ENCODE measurements around the gene F13B. TPM values are rescaled to one million over a fixed set of nuclear protein-coding genes. Genes with fewer than 3 reads are reported as not detected.

Gene F13B, protein sequence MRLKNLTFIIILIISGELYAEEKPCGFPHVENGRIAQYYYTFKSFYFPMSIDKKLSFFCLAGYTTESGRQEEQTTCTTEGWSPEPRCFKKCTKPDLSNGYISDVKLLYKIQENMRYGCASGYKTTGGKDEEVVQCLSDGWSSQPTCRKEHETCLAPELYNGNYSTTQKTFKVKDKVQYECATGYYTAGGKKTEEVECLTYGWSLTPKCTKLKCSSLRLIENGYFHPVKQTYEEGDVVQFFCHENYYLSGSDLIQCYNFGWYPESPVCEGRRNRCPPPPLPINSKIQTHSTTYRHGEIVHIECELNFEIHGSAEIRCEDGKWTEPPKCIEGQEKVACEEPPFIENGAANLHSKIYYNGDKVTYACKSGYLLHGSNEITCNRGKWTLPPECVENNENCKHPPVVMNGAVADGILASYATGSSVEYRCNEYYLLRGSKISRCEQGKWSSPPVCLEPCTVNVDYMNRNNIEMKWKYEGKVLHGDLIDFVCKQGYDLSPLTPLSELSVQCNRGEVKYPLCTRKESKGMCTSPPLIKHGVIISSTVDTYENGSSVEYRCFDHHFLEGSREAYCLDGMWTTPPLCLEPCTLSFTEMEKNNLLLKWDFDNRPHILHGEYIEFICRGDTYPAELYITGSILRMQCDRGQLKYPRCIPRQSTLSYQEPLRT
- not detected in 2 replicates for total RNA-seq

DNA sequence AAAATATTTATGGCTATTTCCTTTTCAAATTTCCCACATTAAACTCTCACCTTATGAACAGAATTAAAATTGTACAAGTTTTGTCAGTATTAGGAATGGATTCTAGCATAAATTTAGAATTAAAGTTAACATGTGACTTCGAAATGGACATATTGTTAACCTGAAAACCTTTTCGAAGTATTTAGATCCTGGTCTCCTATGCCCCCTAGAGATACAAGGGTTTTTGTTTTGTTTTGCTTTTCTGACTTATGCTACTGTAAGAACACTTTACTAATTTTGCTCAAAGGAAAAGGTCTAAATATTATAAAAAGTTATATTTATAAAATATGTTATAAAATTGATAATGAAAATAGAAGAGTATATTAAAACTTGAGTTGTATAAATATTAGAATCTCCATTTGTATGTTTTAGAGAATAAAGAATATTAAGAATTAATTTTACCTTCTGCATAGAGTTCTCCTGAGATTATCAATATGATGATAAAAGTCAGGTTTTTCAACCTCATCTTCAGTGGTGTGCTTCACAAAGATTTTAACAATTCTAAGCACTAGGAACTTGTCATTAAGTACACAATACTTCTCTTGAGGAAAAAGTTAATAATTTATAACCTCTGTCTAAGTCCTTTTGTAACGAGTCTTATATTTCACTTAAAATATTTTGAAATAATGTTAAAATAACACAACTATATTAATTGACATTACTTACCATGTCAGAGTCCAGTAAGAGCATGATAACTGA is at the start of gene F13B:
F13B (minus strand) TSS at position 542 of the 738 bp plus-strand sequence; CDS start at position 505, 37 bp downstream.

Other genes starting within 250 kb of the F13B start
- gene CFHR1, start 247.5 kb downstream of the F13B start, total RNA-seq: 0.18 and 0.30 TPM in 2 replicates
- gene CFHR4, start 179.2 kb downstream of the F13B start, total RNA-seq: not detected in 2 replicates
- gene CFHR2, start 123.5 kb downstream of the F13B start, total RNA-seq: not detected in 2 replicates
- gene CFHR5, start 89.7 kb downstream of the F13B start, total RNA-seq: not detected in 2 replicates
- 3.9 and 26.3 TPM in 2 replicates for gene ASPM, start 79.4 kb upstream of the F13B start, total RNA-seq
- 24.3 TPM in 2 replicates for gene ZBTB41, start 134.0 kb upstream of the F13B start, total RNA-seq
- gene CRB1, start 201.0 kb upstream of the F13B start, total RNA-seq: 0.09 and 0.30 TPM in 2 replicates

Measured in smooth muscle cell of the umbilical artery (primary cell).